HG03432 (cell line): ENCODE results near the gene CAPS.

ENCODE experiments used
- ATAC-seq: cut with Tn5 transposase; IDR thresholded peaks from one replicate; pipeline ENCODE4 v1.9.1; 2021; ENCODE audit warnings: mild to moderate bottlenecking, moderate library complexity; ENCODE audit not compliant: unreplicated experiment

Gene CAPS

GRCh38 chr19:5932609-5933262 is 18.7 kb downstream of the CAPS start:
- ATAC-seq = no peak

- no peak for ATAC-seq
These were observed 19.5 kb downstream of the CAPS start for GRCh38 chr19:5933391-5934068.

GRCh38 chr19:5934069-5934401 is 20.0 kb downstream of the CAPS start:
- no peak for ATAC-seq

GRCh38 chr19:5934774-5935472 is 20.9 kb downstream of the CAPS start:
- ATAC-seq = no peak

GRCh38 chr19:5935473-5936291 is 21.6 kb downstream of the CAPS start:
- ATAC-seq = no peak

- no peak for ATAC-seq
These were observed 22.2 kb downstream of the CAPS start for GRCh38 chr19:5936292-5936592.

GRCh38 chr19:5937550-5937949 is 23.5 kb downstream of the CAPS start:
- ATAC-seq = no peak

- ATAC-seq = no peak
These were observed 26.5 kb downstream of the CAPS start for GRCh38 chr19:5940260-5941208.

- ATAC-seq = no peak
These were observed 27.6 kb downstream of the CAPS start for GRCh38 chr19:5941673-5942072.

GRCh38 chr19:5943045-5943444 is 29.0 kb downstream of the CAPS start:
- no peak for ATAC-seq

- ATAC-seq = no peak
These were observed 29.6 kb downstream of the CAPS start for GRCh38 chr19:5943623-5944022.

GRCh38 chr19:5947435-5947834 is 33.4 kb downstream of the CAPS start:
- ATAC-seq = no peak

GRCh38 chr19:5948752-5949564 is 34.9 kb downstream of the CAPS start:
- no peak for ATAC-seq

- ATAC-seq = no peak
These were observed 35.8 kb downstream of the CAPS start for GRCh38 chr19:5949792-5950305.

- no peak for ATAC-seq
These were observed 36.7 kb downstream of the CAPS start for GRCh38 chr19:5950741-5951140.

- no peak for ATAC-seq
These were observed 37.3 kb downstream of the CAPS start for GRCh38 chr19:5951338-5951861.

- no peak for ATAC-seq
These were observed 38.4 kb downstream of the CAPS start for GRCh38 chr19:5952193-5953029.

GRCh38 chr19:5953030-5953589 is 39.1 kb downstream of the CAPS start:
- ATAC-seq = no peak
